Smooth muscle cell (in vitro differentiated cells): Measurements from ENCODE around the gene SAT2. TPM values are rescaled to one million over a fixed set of nuclear protein-coding genes. Genes with fewer than 3 reads are reported as not detected.

Experiments
- DNase-seq: peaks from one replicate; lab custom pipeline; 2025; ENCODE audit not compliant: unreplicated experiment; lab: John Stamatoyannopoulos, UW
- H2AFZ ChIP-seq: fragments of 200-600 bp; sonication (generic); 2 replicates; pipeline ENCODE4 v1.6.0; 2016; ENCODE audit warnings: antibody characterized with exemption, low read depth, mild to moderate bottlenecking
- H3F3A ChIP-seq: fragments of 200-600 bp; sonication (generic); 2 replicates; pipeline ENCODE4 v1.6.0; 2017; ENCODE audit warnings: antibody characterized with exemption, low read depth
- H3K27ac ChIP-seq: fragments of 200-600 bp; sonication (generic); 2 replicates; pipeline ENCODE4 v1.5.1; 2016; ENCODE audit warnings: low read depth, mild to moderate bottlenecking
- H3K27me3 ChIP-seq: fragments of 200-600 bp; sonication (generic); 2 replicates; pipeline ENCODE4 v1.6.1; 2016; ENCODE audit warnings: low read depth, mild to moderate bottlenecking
- H3K36me3 ChIP-seq: fragments of 200-600 bp; sonication (generic); 2 replicates; pipeline ENCODE4 v1.5.1; 2016; ENCODE audit warnings: low read depth
- H3K4me1 ChIP-seq: fragments of 200-600 bp; sonication (generic); 2 replicates; pipeline ENCODE4 v1.5.1; 2016; ENCODE audit warnings: low read depth
- H3K4me2 ChIP-seq: fragments of 200-600 bp; sonication (generic); 2 replicates; pipeline ENCODE4 v1.6.0; 2016; ENCODE audit warnings: mild to moderate bottlenecking
- H3K4me3 ChIP-seq: fragments of 200-600 bp; sonication (generic); 2 replicates; pipeline ENCODE4 v1.5.1; 2016; ENCODE audit warnings: mild to moderate bottlenecking
- H3K79me2 ChIP-seq: fragments of 200-600 bp; sonication (generic); 2 replicates; pipeline ENCODE4 v1.6.0; 2016; ENCODE audit warnings: low read depth, mild to moderate bottlenecking
- H3K9ac ChIP-seq: fragments of 200-600 bp; sonication (generic); 2 replicates; pipeline ENCODE4 v1.6.0; 2016; ENCODE audit warnings: low read depth
- H3K9me3 ChIP-seq: fragments of 200-600 bp; sonication (generic); replicated peaks from 2 replicates; pipeline ENCODE4 v1.5.1; 2016; ENCODE audit warnings: low read depth
- H4K20me1 ChIP-seq: fragments of 200-600 bp; sonication (generic); 2 replicates; pipeline ENCODE4 v1.6.0; 2016; ENCODE audit warnings: low read depth
- WGBS: methylation state at CpG from one replicate; pipeline ENCODE4 v1.1.7; 2016; ENCODE audit warnings: low lambda C conversion rate; 5-methylcytosine and 5-hydroxymethylcytosine counted together
- polyA plus RNA-seq: library from polyadenylated mRNA; unstranded; fragments of >200 nt; fragmentation: Nextera tagmentation; extraction: Ambion mirVana; gene quantifications from 2 replicates; pipeline ENCODE4 v1.2.1, GENCODE V29; 2016
- total RNA-seq: library from RNA; depleted of rRNA; stranded (reverse); fragments of >200 nt; gene quantifications from 2 replicates; pipeline ENCODE4 v1.2.3, GENCODE V29; 2014
- TF ChIP-seq, protein P1 (sequence below): fragments of 200-600 bp; sonication (generic); IDR thresholded peaks from 2 replicates; pipeline ENCODE4 v1.5.1; 2017; ENCODE audit warnings: borderline replicate concordance, mild to moderate bottlenecking, antibody characterized with exemption; ENCODE audit not compliant: insufficient read depth, poor library complexity, severe bottlenecking

Gene SAT2
- total and polyA plus RNA-seq, 2 experiments from 2014 or later, result 64.9 to 74.2 TPM

- Histone ChIP-seq H2AFZ (no peak overlapping the region), H3F3A (no peaks in the 10 kb centered on the region), H3K9ac (no peak overlapping the region), H3K4me1 (no peaks in the 10 kb centered on the region), H3K9me3 (no peaks in the 10 kb centered on the region), H3K4me3 (no peak overlapping the region), H3K36me3 (peaks cover 11% of the 10 kb centered on the region), H4K20me1 (peaks cover 10% of the 10 kb centered on the region), H3K79me2 (peaks cover 4% of the 10 kb centered on the region), H3K4me2 (no peak overlapping the region), H3K27ac (no peak overlapping the region), H3K27me3 (no peaks in the 10 kb centered on the region)
- TF ChIP-seq, protein P1, sequence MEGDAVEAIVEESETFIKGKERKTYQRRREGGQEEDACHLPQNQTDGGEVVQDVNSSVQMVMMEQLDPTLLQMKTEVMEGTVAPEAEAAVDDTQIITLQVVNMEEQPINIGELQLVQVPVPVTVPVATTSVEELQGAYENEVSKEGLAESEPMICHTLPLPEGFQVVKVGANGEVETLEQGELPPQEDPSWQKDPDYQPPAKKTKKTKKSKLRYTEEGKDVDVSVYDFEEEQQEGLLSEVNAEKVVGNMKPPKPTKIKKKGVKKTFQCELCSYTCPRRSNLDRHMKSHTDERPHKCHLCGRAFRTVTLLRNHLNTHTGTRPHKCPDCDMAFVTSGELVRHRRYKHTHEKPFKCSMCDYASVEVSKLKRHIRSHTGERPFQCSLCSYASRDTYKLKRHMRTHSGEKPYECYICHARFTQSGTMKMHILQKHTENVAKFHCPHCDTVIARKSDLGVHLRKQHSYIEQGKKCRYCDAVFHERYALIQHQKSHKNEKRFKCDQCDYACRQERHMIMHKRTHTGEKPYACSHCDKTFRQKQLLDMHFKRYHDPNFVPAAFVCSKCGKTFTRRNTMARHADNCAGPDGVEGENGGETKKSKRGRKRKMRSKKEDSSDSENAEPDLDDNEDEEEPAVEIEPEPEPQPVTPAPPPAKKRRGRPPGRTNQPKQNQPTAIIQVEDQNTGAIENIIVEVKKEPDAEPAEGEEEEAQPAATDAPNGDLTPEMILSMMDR, result peak; percentile 41
- WGBS, result 93% methylated on average over 2 of the region's 2 CpGs
- DNase-seq, result no peak
Observed at GRCh38 chr17:7673239-7673638, 45.6 kb upstream of the SAT2 start.

DNA sequence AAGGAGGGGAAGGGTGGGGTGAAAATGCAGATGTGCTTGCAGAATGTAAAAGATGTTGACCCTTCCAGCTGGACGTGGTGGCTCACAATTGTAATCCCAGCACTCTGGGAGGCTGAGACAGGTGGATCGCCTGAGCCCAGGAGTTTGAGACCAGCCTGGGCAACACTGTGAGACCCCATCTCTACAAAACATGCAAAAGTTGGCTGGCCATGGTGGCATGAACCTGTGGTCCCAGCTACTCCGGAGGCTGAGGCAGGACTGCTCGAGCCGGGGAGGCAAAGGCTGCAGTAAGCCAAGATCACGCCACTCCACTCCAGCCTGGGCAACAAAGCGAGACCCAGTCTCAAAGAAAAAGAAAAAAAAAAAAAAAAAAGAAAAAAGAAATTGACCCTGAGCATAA is 40.9 kb upstream of the SAT2 start:
- Histone ChIP-seq H3K4me3 (no peak overlapping the region), H3K79me2 (no peaks in the 10 kb centered on the region), H3F3A (no peaks in the 10 kb centered on the region), H3K36me3 (peaks cover 5% of the 10 kb centered on the region), H3K4me1 (no peaks in the 10 kb centered on the region), H3K27ac (no peak overlapping the region), H3K9me3 (no peaks in the 10 kb centered on the region), H3K27me3 (no peaks in the 10 kb centered on the region), H2AFZ (no peak overlapping the region), H3K4me2 (no peak overlapping the region), H3K9ac (no peak overlapping the region), H4K20me1 (no peaks in the 10 kb centered on the region)
- TF ChIP-seq, protein P1, result no peak
- no peak for DNase-seq
- WGBS, result 96% methylated on average over 7 of the region's 7 CpGs

DNA sequence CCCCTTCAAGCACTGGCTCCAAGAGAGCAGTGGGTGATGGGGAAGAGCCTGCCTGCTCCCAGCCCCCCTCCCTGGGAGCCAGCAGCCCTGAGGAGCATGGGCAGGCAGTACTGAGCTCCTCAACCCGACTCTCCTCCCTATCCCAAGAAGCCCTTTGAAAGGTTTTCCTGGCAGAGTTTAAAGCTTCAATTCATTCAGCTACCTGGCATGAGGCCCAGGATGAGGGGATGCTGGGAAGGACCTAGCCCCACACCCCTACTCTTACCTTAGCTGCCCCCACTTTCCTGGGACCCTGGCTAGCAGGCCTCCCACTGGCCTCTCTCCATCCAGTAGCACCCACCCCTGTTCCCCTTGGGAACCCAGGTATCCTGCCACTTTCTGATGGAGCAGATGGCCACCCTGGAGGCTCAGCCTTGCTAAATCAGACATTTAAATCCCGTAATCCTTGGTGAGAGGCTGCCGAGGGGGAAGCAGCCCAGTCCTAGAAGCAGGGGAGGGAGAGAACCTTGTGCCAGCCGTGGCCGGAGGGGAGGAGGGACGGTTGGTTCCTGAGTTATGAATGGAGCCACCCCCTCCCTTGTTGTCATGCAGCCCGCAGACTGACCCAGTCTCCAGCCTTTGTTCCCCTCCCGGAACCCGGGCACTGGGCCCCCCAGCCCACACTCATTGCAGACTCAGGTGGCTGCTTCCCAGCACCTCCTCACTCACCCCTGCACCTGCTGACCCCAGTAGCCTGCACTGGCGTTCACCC is 40.2 kb upstream of the SAT2 start:
- Histone ChIP-seq H3K4me3 (no peak overlapping the region), H3K9me3 (no peaks in the 10 kb centered on the region), H3K9ac (no peak overlapping the region), H2AFZ (no peak overlapping the region), H3K36me3 (no peaks in the 10 kb centered on the region), H3K27me3 (no peaks in the 10 kb centered on the region), H4K20me1 (no peaks in the 10 kb centered on the region), H3K4me2 (no peak overlapping the region), H3K27ac (no peak overlapping the region), H3F3A (no peaks in the 10 kb centered on the region), H3K79me2 (no peaks in the 10 kb centered on the region), H3K4me1 (no peaks in the 10 kb centered on the region)
- DNase-seq, result no peak
- 94% methylated on average over 10 of the region's 10 CpGs for WGBS
- TF ChIP-seq, protein P1, result no peak
